ENCODE measurements around the gene ZDHHC6. TPM values are rescaled to one million over a fixed set of nuclear protein-coding genes. Genes with fewer than 3 reads are reported as not detected.

Gene ZDHHC6
- total RNA-seq, 2 donors from 2014 or later: 32.4 to 36.2 TPM

Other genes starting within 250 kb of the ZDHHC6 start
- not detected for gene TECTB, start 163.5 kb downstream of the ZDHHC6 start, total RNA-seq
- 10 to 100 TPM; 35.4 to 44.2 TPM for gene ACSL5, start 72.8 kb downstream of the ZDHHC6 start, total RNA-seq
- gene VTI1A, start 301 bp upstream of the ZDHHC6 start, total RNA-seq: 10 to 100 TPM; 58.8 to 65.0 TPM